Measurements from ENCODE around the gene TNS3. TPM values are rescaled to one million over a fixed set of nuclear protein-coding genes. Genes with fewer than 3 reads are reported as not detected.

Gene TNS3
- total RNA-seq, 3 donors from 2014 or later, result 69.1 to 98.9 (median 69.9) TPM

- no peaks in the 10 kb centered on the region for H3K9me3 ChIP-seq
- intact Hi-C loops (cut with DNase I, micrococcal nuclease), result no loop called here
- DNase-seq (no peak), ATAC-seq (no peak)
- peaks cover 3% of the 10 kb centered on the region for H3K4me1 ChIP-seq (ENCODE audit: low read depth)
- H3K36me3 ChIP-seq (ENCODE audit: low read depth), result no peaks in the 10 kb centered on the region
- no peak overlapping the region for H3K4me3 ChIP-seq
- no peak for TF ChIP-seq CTCF (IDR thresholded peaks at IDR 0.05)
Measured at GRCh38 chr7:47294556-47295222, 287.2 kb downstream of the TNS3 start.

- TF ChIP-seq CTCF (IDR thresholded peaks at IDR 0.05), result no peak
- intact Hi-C loops (cut with DNase I, micrococcal nuclease), result no loop called here
- ATAC-seq, result no peak
- Histone ChIP-seq H3K9me3 (no peaks in the 10 kb centered on the region), H3K4me3 (no peak overlapping the region), H3K4me1 (ENCODE audit: low read depth) (peaks cover 3% of the 10 kb centered on the region), H3K36me3 (ENCODE audit: low read depth) (no peaks in the 10 kb centered on the region)
- peak in 1 of 3 donors; percentile 24 for DNase-seq
Measured at GRCh38 chr7:47293884-47294555, 287.9 kb downstream of the TNS3 start.

- peaks cover 3% of the 10 kb centered on the region for H3K4me1 ChIP-seq (ENCODE audit: low read depth)
- no peak for DNase-seq
- ATAC-seq, result peak; percentile 38
- intact Hi-C loops (cut with DNase I, micrococcal nuclease), result no loop called here
- no peaks in the 10 kb centered on the region for H3K36me3 ChIP-seq (ENCODE audit: low read depth)
- no peak for TF ChIP-seq CTCF (IDR thresholded peaks at IDR 0.05)
- H3K9me3 ChIP-seq, result no peaks in the 10 kb centered on the region
- H3K4me3 ChIP-seq, result no peak overlapping the region
Measured at GRCh38 chr7:47292832-47293309, 289.0 kb downstream of the TNS3 start.

GRCh38 chr7:47291461-47292081 is 290.3 kb downstream of the TNS3 start:
- Histone ChIP-seq H3K4me3 (no peak overlapping the region), H3K36me3 (ENCODE audit: low read depth) (no peaks in the 10 kb centered on the region), H3K4me1 (ENCODE audit: low read depth) (peaks cover 3% of the 10 kb centered on the region), H3K9me3 (no peaks in the 10 kb centered on the region)
- DNase-seq (no peak), ATAC-seq (peak; percentile 65)
- no peak for TF ChIP-seq CTCF (IDR thresholded peaks at IDR 0.05)
- intact Hi-C loops (cut with DNase I, micrococcal nuclease), result no loop called here

GRCh38 chr7:47290867-47291266 is 291.0 kb downstream of the TNS3 start:
- H3K36me3 ChIP-seq (ENCODE audit: low read depth), result no peaks in the 10 kb centered on the region
- TF ChIP-seq CTCF (IDR thresholded peaks at IDR 0.05), result no peak
- H3K4me3 ChIP-seq, result no peak overlapping the region
- ATAC-seq, result peak; percentile 77
- H3K4me1 ChIP-seq (ENCODE audit: low read depth), result peaks cover 3% of the 10 kb centered on the region
- intact Hi-C loops (cut with DNase I, micrococcal nuclease), result no loop called here
- H3K9me3 ChIP-seq, result no peaks in the 10 kb centered on the region
- DNase-seq, result no peak

All from mucosa of descending colon (tissue), 3 donors.